Activated T-cell treated with anti-CD3 and anti-CD28 coated beads, Interleukin-2, amount 50 U/mL, for 4 hours (primary cell): ENCODE measurements around the gene SLC44A5. TPM values are rescaled to one million over a fixed set of nuclear protein-coding genes. Genes with fewer than 3 reads are reported as not detected.

ENCODE experiments used
- ATAC-seq, 2 donors: fragments of 200-7000 bp; cut with Tn5 transposase; one replicate each; pipeline ENCODE4 v1.10.0; 2021
- DNase-seq: peaks from one replicate; pipeline ENCODE4 v3.0.0-alpha.2; 2020
- H3K27me3 Mint-ChIP-seq: one replicate; pipeline ENCODE4 v1.8.0; 2021; ENCODE audit warnings: low read depth, mixed read lengths
- H3K36me3 Mint-ChIP-seq: one replicate; pipeline ENCODE4 v1.8.0; 2022; ENCODE audit warnings: mixed read lengths; ENCODE audit not compliant: insufficient read depth
- H3K4me1 Mint-ChIP-seq: one replicate; pipeline ENCODE4 v1.8.0; 2021; ENCODE audit warnings: low read depth, mixed read lengths
- H3K4me3 Mint-ChIP-seq: one replicate; pipeline ENCODE4 v1.8.0; 2021; ENCODE audit warnings: mild to moderate bottlenecking, moderate library complexity, mixed read lengths
- H3K9me3 Mint-ChIP-seq: one replicate; pipeline ENCODE4 v1.8.0; 2021; ENCODE audit warnings: mixed read lengths
- total RNA-seq, 3 donors: library from RNA; stranded (reverse); gene quantifications; one replicate each; pipeline ENCODE4 v1.2.1, GENCODE V29; 2021

Gene SLC44A5
- total RNA-seq, 3 donors from 2014 or later = 0.16 TPM; not detected in 2

GRCh38 chr1:75475696-75476095 is 135.2 kb downstream of the SLC44A5 start:
- DNase-seq (no peak), ATAC-seq (no peak)
- Mint-ChIP-seq H3K9me3 (no peaks in the 10 kb centered on the region), H3K27me3 (no peaks in the 10 kb centered on the region), H3K36me3 (no peaks in the 10 kb centered on the region), H3K4me1 (no peaks in the 10 kb centered on the region), H3K4me3 (no peak overlapping the region)

- Mint-ChIP-seq H3K36me3 (no peaks in the 10 kb centered on the region), H3K9me3 (peaks cover 3% of the 10 kb centered on the region), H3K4me1 (no peaks in the 10 kb centered on the region), H3K27me3 (no peaks in the 10 kb centered on the region), H3K4me3 (no peak overlapping the region)
- DNase-seq = no peak
- no peak for ATAC-seq
These were observed 137.8 kb downstream of the SLC44A5 start for GRCh38 chr1:75472971-75473603.

GRCh38 chr1:75472089-75472970 is 138.6 kb downstream of the SLC44A5 start:
- no peaks in the 10 kb centered on the region for H3K27me3 Mint-ChIP-seq
- H3K4me1 Mint-ChIP-seq = no peaks in the 10 kb centered on the region
- H3K36me3 Mint-ChIP-seq = no peaks in the 10 kb centered on the region
- ATAC-seq (no peak), DNase-seq (no peak)
- H3K4me3 Mint-ChIP-seq = no peak overlapping the region
- peaks cover 3% of the 10 kb centered on the region for H3K9me3 Mint-ChIP-seq

GRCh38 chr1:75471252-75471651 is 139.7 kb downstream of the SLC44A5 start:
- ATAC-seq = no peak
- H3K4me1 Mint-ChIP-seq = no peaks in the 10 kb centered on the region
- H3K4me3 Mint-ChIP-seq = no peak overlapping the region
- no peaks in the 10 kb centered on the region for H3K36me3 Mint-ChIP-seq
- no peak for DNase-seq
- peaks cover 3% of the 10 kb centered on the region for H3K9me3 Mint-ChIP-seq
- no peaks in the 10 kb centered on the region for H3K27me3 Mint-ChIP-seq

GRCh38 chr1:75470448-75470847 is 140.5 kb downstream of the SLC44A5 start:
- DNase-seq (no peak), ATAC-seq (no peak)
- Mint-ChIP-seq H3K9me3 (peaks cover 3% of the 10 kb centered on the region), H3K36me3 (no peaks in the 10 kb centered on the region), H3K4me3 (no peak overlapping the region), H3K4me1 (no peaks in the 10 kb centered on the region), H3K27me3 (no peaks in the 10 kb centered on the region)

GRCh38 chr1:75469586-75470173 is 141.2 kb downstream of the SLC44A5 start:
- H3K27me3 Mint-ChIP-seq = no peaks in the 10 kb centered on the region
- DNase-seq = no peak
- H3K4me3 Mint-ChIP-seq = no peak overlapping the region
- H3K4me1 Mint-ChIP-seq = no peaks in the 10 kb centered on the region
- ATAC-seq = no peak
- H3K9me3 Mint-ChIP-seq = peaks cover 6% of the 10 kb centered on the region
- no peaks in the 10 kb centered on the region for H3K36me3 Mint-ChIP-seq

- no peaks in the 10 kb centered on the region for H3K4me1 Mint-ChIP-seq
- ATAC-seq (no peak), DNase-seq (no peak)
- no peak overlapping the region for H3K4me3 Mint-ChIP-seq
- H3K36me3 Mint-ChIP-seq = no peaks in the 10 kb centered on the region
- H3K9me3 Mint-ChIP-seq = peaks cover 12% of the 10 kb centered on the region
- H3K27me3 Mint-ChIP-seq = no peaks in the 10 kb centered on the region
These were observed 149.0 kb downstream of the SLC44A5 start for GRCh38 chr1:75461808-75462325.

- H3K4me1 Mint-ChIP-seq = no peaks in the 10 kb centered on the region
- DNase-seq = no peak
- peaks cover 12% of the 10 kb centered on the region for H3K9me3 Mint-ChIP-seq
- no peak for ATAC-seq
- no peaks in the 10 kb centered on the region for H3K36me3 Mint-ChIP-seq
- H3K4me3 Mint-ChIP-seq = no peak overlapping the region
- H3K27me3 Mint-ChIP-seq = no peaks in the 10 kb centered on the region
These were observed 160.9 kb downstream of the SLC44A5 start for GRCh38 chr1:75449998-75450397.

GRCh38 chr1:75444220-75444619 is 166.7 kb downstream of the SLC44A5 start:
- no peak for DNase-seq
- H3K36me3 Mint-ChIP-seq = no peaks in the 10 kb centered on the region
- H3K27me3 Mint-ChIP-seq = no peaks in the 10 kb centered on the region
- H3K4me1 Mint-ChIP-seq = no peaks in the 10 kb centered on the region
- no peaks in the 10 kb centered on the region for H3K9me3 Mint-ChIP-seq
- ATAC-seq = no peak
- no peak overlapping the region for H3K4me3 Mint-ChIP-seq

GRCh38 chr1:75440274-75440673 is 170.6 kb downstream of the SLC44A5 start:
- H3K36me3 Mint-ChIP-seq = no peaks in the 10 kb centered on the region
- DNase-seq (no peak), ATAC-seq (no peak)
- no peaks in the 10 kb centered on the region for H3K4me1 Mint-ChIP-seq
- H3K27me3 Mint-ChIP-seq = no peaks in the 10 kb centered on the region
- no peak overlapping the region for H3K4me3 Mint-ChIP-seq
- no peaks in the 10 kb centered on the region for H3K9me3 Mint-ChIP-seq

- Mint-ChIP-seq H3K36me3 (no peaks in the 10 kb centered on the region), H3K9me3 (no peaks in the 10 kb centered on the region), H3K4me1 (no peaks in the 10 kb centered on the region), H3K4me3 (no peak overlapping the region), H3K27me3 (no peaks in the 10 kb centered on the region)
- no peak for ATAC-seq
- DNase-seq = no peak
These were observed 172.6 kb downstream of the SLC44A5 start for GRCh38 chr1:75438355-75438754.

- Mint-ChIP-seq H3K4me3 (no peak overlapping the region), H3K36me3 (no peaks in the 10 kb centered on the region), H3K27me3 (no peaks in the 10 kb centered on the region), H3K9me3 (no peaks in the 10 kb centered on the region), H3K4me1 (no peaks in the 10 kb centered on the region)
- ATAC-seq (no peak), DNase-seq (no peak)
These were observed 179.1 kb downstream of the SLC44A5 start for GRCh38 chr1:75431843-75432242.

- no peak overlapping the region for H3K4me3 Mint-ChIP-seq
- ATAC-seq (no peak), DNase-seq (no peak)
- H3K4me1 Mint-ChIP-seq = no peaks in the 10 kb centered on the region
- no peaks in the 10 kb centered on the region for H3K36me3 Mint-ChIP-seq
- H3K9me3 Mint-ChIP-seq = no peaks in the 10 kb centered on the region
- H3K27me3 Mint-ChIP-seq = no peaks in the 10 kb centered on the region
These were observed 180.4 kb downstream of the SLC44A5 start for GRCh38 chr1:75430526-75430925.

- Mint-ChIP-seq H3K4me3 (no peak overlapping the region), H3K4me1 (no peaks in the 10 kb centered on the region), H3K27me3 (no peaks in the 10 kb centered on the region), H3K9me3 (no peaks in the 10 kb centered on the region), H3K36me3 (no peaks in the 10 kb centered on the region)
- ATAC-seq (no peak), DNase-seq (no peak)
These were observed 184.2 kb downstream of the SLC44A5 start for GRCh38 chr1:75426688-75427087.
